Progenitor cell of endocrine pancreas (in vitro differentiated cells): ENCODE measurements around the gene STOML2. TPM values are rescaled to one million over a fixed set of nuclear protein-coding genes. Genes with fewer than 3 reads are reported as not detected.

Experiments used
- DNase-seq: peaks from one replicate; pipeline ENCODE4 v3.0.0; 2021; ENCODE audit warnings: low spot score; ENCODE audit not compliant: unreplicated experiment
- H3K27ac Mint-ChIP-seq: 2 replicates; pipeline ENCODE4 v1.8.0; 2021; ENCODE audit warnings: mild to moderate bottlenecking, moderate library complexity, mixed read lengths
- H3K27me3 Mint-ChIP-seq: 2 replicates; pipeline ENCODE4 v1.8.0; 2021; ENCODE audit warnings: mixed read lengths
- H3K36me3 Mint-ChIP-seq: 2 replicates; pipeline ENCODE4 v1.8.0; 2022; ENCODE audit warnings: mixed read lengths; ENCODE audit not compliant: insufficient read depth
- H3K4me1 Mint-ChIP-seq: 2 replicates; pipeline ENCODE4 v1.8.0; 2021; ENCODE audit warnings: low read depth, mixed read lengths
- H3K4me3 Mint-ChIP-seq: 2 replicates; pipeline ENCODE4 v1.8.0; 2021; ENCODE audit warnings: low read depth, mild to moderate bottlenecking, moderate library complexity, mixed read lengths
- H3K9me3 Mint-ChIP-seq: 2 replicates; pipeline ENCODE4 v1.8.0; 2021; ENCODE audit warnings: low read depth, mixed read lengths
- CTCF ChIP-seq: fragments of 200-600 bp; sonication (generic); IDR thresholded peaks from one replicate; pipeline ENCODE4 v1.5.0; 2021; ENCODE audit warnings: antibody characterized with exemption, mild to moderate bottlenecking; ENCODE audit not compliant: unreplicated experiment
- total RNA-seq: library from RNA; stranded (reverse); gene quantifications from 2 replicates; pipeline ENCODE4 v1.2.1, GENCODE V29; 2021

Gene STOML2
- total RNA-seq, 1 donor from 2014 or later = 120 TPM

- no peak for DNase-seq
- no peak for TF ChIP-seq CTCF
- H3K4me3 Mint-ChIP-seq = no peak overlapping the region
Measured at GRCh38 chr9:35135988-35136387, 33.1 kb upstream of the STOML2 start.

GRCh38 chr9:35134920-35135319 lies 32.0 kb upstream of the STOML2 start:
- Mint-ChIP-seq H3K4me3 (no peak overlapping the region), H3K9me3 (peaks cover 21% of the 10 kb centered on the region), H3K27ac (no peak overlapping the region), H3K4me1 (peaks cover 4% of the 10 kb centered on the region), H3K36me3 (peaks cover 2% of the 10 kb centered on the region), H3K27me3 (no peaks in the 10 kb centered on the region)
- no peak for DNase-seq
- no peak for TF ChIP-seq CTCF

More at GRCh38 chr9:35135988-35136387, 33.1 kb upstream of the STOML2 start:
- Mint-ChIP-seq H3K27ac (no peak overlapping the region), H3K4me1 (peaks cover 4% of the 10 kb centered on the region), H3K36me3 (peaks cover 2% of the 10 kb centered on the region), H3K9me3 (peaks cover 21% of the 10 kb centered on the region), H3K27me3 (no peaks in the 10 kb centered on the region)

- Mint-ChIP-seq H3K4me3 (peak overlapping the region; percentile 89), H3K27me3 (no peaks in the 10 kb centered on the region), H3K36me3 (no peaks in the 10 kb centered on the region), H3K4me1 (peaks cover 31% of the 10 kb centered on the region), H3K9me3 (no peaks in the 10 kb centered on the region), H3K27ac (peak overlapping the region; percentile 96)
- peak; percentile 78 for DNase-seq
- peak; percentile 93 for TF ChIP-seq CTCF
Measured at GRCh38 chr9:35116898-35117551, 14.1 kb upstream of the STOML2 start.

- H3K27ac Mint-ChIP-seq = peak overlapping the region; percentile 96
- no peak for DNase-seq
- peak overlapping the region; percentile 89 for H3K4me3 Mint-ChIP-seq
- H3K4me1 Mint-ChIP-seq = peaks cover 35% of the 10 kb centered on the region
- TF ChIP-seq CTCF = no peak
- no peaks in the 10 kb centered on the region for H3K27me3 Mint-ChIP-seq
- no peaks in the 10 kb centered on the region for H3K9me3 Mint-ChIP-seq
- no peaks in the 10 kb centered on the region for H3K36me3 Mint-ChIP-seq
Measured at GRCh38 chr9:35116539-35116897, 13.6 kb upstream of the STOML2 start.

GRCh38 chr9:35115680-35116538 lies 13.0 kb upstream of the STOML2 start, which contains the start of gene ATOSB:
ATOSB (minus strand) TSS chr9:35115862; CDS start chr9:35108274, 7,588 bp downstream.
- H3K27ac Mint-ChIP-seq = peak within 1 kb of the TSS; percentile 96
- H3K4me1 Mint-ChIP-seq = peaks cover 36% of the 10 kb centered on the region
- no peaks in the 10 kb centered on the region for H3K36me3 Mint-ChIP-seq
- no peaks in the 10 kb centered on the region for H3K9me3 Mint-ChIP-seq
- no peak for TF ChIP-seq CTCF
- H3K4me3 Mint-ChIP-seq = peak within 1 kb of the TSS; percentile 89
- peak; percentile 97 for DNase-seq
- H3K27me3 Mint-ChIP-seq = no peaks in the 10 kb centered on the region
